Stimulated activated CD4-positive, alpha-beta T cell treated with anti-CD3 and anti-CD28 coated beads, Interleukin-2, amount 100 ng/mL, for 24 hours (primary cell): ENCODE results near the gene DHPS.
"Not testable (repeated sequence)": the region's sequence is repeated elsewhere in the genome, so short reads cannot be mapped to it uniquely, and the experiment has no call there.

Experiments used
- DNase-seq, 2 donors: peaks; one replicate each; pipeline ENCODE4 v3.0.0-alpha.2; 2020

The DHPS gene

GRCh38 chr19:12705169-12705568 lies 23.5 kb upstream of the DHPS start:
- no peak for DNase-seq

- peak in 1 of 2 donors; percentile 31 for DNase-seq
These were observed 21.4 kb upstream of the DHPS start for GRCh38 chr19:12703046-12703445.

- DNase-seq: no peak
These were observed 20.1 kb upstream of the DHPS start for GRCh38 chr19:12701596-12702282.

GRCh38 chr19:12698138-12698537 lies 16.5 kb upstream of the DHPS start:
- no peak for DNase-seq

- not testable (repeated sequence) for DNase-seq
These were observed 15.7 kb upstream of the DHPS start for GRCh38 chr19:12697425-12697824.

GRCh38 chr19:12696366-12697335 lies 15.0 kb upstream of the DHPS start, which contains the start of gene FBXW9:
Gene FBXW9, minus strand, starts transcription at chr19:12696631. Its CDS starts 50 bp downstream, at chr19:12696581.
- peak; percentile 98 to 99 for DNase-seq

GRCh38 chr19:12695997-12696365 lies 14.3 kb upstream of the DHPS start:
- peak in 1 of 2 donors; percentile 42 for DNase-seq

GRCh38 chr19:12695514-12695913 lies 13.8 kb upstream of the DHPS start:
- DNase-seq: no peak

GRCh38 chr19:12695096-12695495 lies 13.4 kb upstream of the DHPS start:
- DNase-seq: no peak

GRCh38 chr19:12694641-12695040 lies 13.0 kb upstream of the DHPS start:
- no peak for DNase-seq

- no peak for DNase-seq
These were observed 11.3 kb upstream of the DHPS start for GRCh38 chr19:12692960-12693359.

GRCh38 chr19:12689581-12690216 lies 8.0 kb upstream of the DHPS start:
- no peak for DNase-seq

- no peak for DNase-seq
These were observed 7.3 kb upstream of the DHPS start for GRCh38 chr19:12689012-12689411.

GRCh38 chr19:12687496-12688196 lies 6.0 kb upstream of the DHPS start, which contains the start of gene GNG14:
Gene GNG14, plus strand, starts transcription at chr19:12687998. Its CDS starts 51 bp downstream, at chr19:12688049.
- no peak for DNase-seq

- DNase-seq: no peak
These were observed 4.2 kb upstream of the DHPS start for GRCh38 chr19:12685831-12686230.

- no peak for DNase-seq
These were observed 1.6 kb downstream of the DHPS start for GRCh38 chr19:12680034-12680433.

GRCh38 chr19:12678039-12678438 lies 3.6 kb downstream of the DHPS start:
- DNase-seq: not testable (repeated sequence)

- DNase-seq: no peak
These were observed 4.8 kb downstream of the DHPS start for GRCh38 chr19:12676928-12677327.

- DNase-seq: peak; percentile 95
These were observed 5.3 kb downstream of the DHPS start for GRCh38 chr19:12676384-12676792.

- no peak for DNase-seq
These were observed 5.7 kb downstream of the DHPS start for GRCh38 chr19:12675940-12676339.

- no peak for DNase-seq
These were observed 6.3 kb downstream of the DHPS start for GRCh38 chr19:12675399-12675798.

- DNase-seq: no peak
These were observed 8.9 kb downstream of the DHPS start for GRCh38 chr19:12672744-12673143.
